AG09319 (cell line): ENCODE measurements around the gene SLC46A2.

Experiments
- DNase-seq: peaks from one replicate; pipeline ENCODE4 v3.0.0-alpha.2; 2010; ENCODE audit warnings: low read depth; ENCODE audit errors: extremely low read depth
- TF ChIP-seq, protein P1 (sequence below): IDR thresholded peaks from 2 replicates; pipeline ENCODE4 v1.5.1; 2011; ENCODE audit warnings: low read depth, mild to moderate bottlenecking, inconsistent platforms, low read length, moderate library complexity

SLC46A2 gene

GRCh38 chr9:112852741-112853504 is 37.8 kb downstream of the SLC46A2 start:
- TF ChIP-seq, protein P1, sequence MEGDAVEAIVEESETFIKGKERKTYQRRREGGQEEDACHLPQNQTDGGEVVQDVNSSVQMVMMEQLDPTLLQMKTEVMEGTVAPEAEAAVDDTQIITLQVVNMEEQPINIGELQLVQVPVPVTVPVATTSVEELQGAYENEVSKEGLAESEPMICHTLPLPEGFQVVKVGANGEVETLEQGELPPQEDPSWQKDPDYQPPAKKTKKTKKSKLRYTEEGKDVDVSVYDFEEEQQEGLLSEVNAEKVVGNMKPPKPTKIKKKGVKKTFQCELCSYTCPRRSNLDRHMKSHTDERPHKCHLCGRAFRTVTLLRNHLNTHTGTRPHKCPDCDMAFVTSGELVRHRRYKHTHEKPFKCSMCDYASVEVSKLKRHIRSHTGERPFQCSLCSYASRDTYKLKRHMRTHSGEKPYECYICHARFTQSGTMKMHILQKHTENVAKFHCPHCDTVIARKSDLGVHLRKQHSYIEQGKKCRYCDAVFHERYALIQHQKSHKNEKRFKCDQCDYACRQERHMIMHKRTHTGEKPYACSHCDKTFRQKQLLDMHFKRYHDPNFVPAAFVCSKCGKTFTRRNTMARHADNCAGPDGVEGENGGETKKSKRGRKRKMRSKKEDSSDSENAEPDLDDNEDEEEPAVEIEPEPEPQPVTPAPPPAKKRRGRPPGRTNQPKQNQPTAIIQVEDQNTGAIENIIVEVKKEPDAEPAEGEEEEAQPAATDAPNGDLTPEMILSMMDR = no peak
- DNase-seq = no peak

- TF ChIP-seq, protein P1 = no peak
- no peak for DNase-seq
Observed at GRCh38 chr9:112850840-112851239, 39.8 kb downstream of the SLC46A2 start.

DNA sequence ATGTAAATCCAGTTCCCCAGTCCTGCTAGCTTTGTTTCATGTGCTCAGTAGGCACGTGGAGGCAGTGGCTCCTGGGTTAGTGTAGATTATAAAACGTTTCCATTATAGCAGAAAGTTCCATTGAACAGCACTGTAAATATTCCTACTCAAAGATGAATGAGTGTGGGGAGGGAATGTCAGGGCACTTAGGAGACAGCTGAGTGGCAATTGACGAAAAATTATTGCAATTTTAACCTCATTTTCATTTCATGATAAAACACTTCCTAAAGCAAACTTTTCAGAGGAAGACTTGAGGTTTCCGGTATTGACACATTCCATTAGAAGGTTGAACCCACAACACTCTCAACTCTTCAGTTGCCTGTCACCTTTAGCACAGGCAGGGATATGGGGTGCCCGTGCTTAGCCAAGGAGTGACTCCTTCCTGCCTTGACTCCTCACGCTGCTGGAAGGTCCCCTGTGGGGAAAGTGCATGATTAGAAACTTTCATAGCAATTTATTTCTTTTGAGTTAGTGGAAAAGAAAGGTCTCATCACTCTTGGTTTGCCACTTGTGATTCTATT is 41.2 kb downstream of the SLC46A2 start:
- TF ChIP-seq, protein P1 = no peak
- no peak for DNase-seq

- DNase-seq = no peak
- TF ChIP-seq, protein P1 = no peak
Observed at GRCh38 chr9:112848316-112849151, 42.1 kb downstream of the SLC46A2 start.

DNA sequence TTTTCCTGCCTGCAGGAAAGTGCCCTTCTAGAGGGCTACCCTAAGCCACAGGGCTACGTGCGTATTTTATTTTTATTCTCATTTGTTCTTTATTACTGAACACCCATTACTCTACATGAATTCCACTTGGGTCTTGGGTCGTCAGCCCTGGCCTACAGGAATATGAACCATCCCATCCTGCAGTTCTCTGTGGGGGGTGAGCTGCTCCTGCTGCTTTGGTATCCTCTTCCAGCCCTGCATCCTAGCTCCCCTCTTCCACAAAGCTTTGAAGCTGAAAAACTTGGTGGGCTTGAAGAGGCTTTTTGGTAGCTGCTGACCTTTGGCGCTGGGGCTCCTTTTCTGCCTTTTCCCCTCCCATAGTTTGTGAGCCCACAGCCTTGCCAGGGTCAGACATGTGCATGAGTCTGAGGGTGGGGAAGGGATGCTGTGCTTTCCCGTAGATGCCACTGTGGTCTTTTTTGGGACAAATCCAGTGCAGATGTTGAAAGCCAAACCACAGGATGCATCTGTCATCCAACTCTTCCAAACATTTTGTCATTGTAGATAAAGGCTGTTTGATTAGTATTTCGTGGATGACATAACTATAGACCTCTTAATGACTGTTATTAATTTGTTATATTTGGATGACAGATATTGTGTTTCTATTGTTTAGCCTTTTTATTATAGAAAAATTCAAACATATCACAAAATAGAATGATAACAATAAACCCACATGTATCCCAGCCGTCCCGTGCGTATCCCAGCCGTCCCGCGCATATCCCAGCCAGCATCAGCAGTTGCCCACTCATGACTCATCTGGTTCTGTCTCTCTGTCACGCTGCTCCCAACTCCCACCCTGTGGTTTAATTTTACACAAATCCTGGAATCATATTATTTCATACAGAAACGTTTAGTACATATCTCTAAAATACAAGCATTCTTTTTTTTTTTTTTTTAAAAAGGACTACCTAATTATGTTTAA is 43.9 kb downstream of the SLC46A2 start:
- DNase-seq = peak; percentile 71
- TF ChIP-seq, protein P1 = no peak

GRCh38 chr9:112844771-112845542 is 45.7 kb downstream of the SLC46A2 start:
- TF ChIP-seq, protein P1 = peak; percentile 98
- DNase-seq = no peak
